ENCODE data around the gene SPTBN1. TPM values are rescaled to one million over a fixed set of nuclear protein-coding genes. Genes with fewer than 3 reads are reported as not detected.

Gene SPTBN1
- total and polyA plus RNA-seq, 9 of the 15 experiments (the other 6 are each of a cell fraction or from before 2014, with no cell fraction given), result 8.9 to 66.8 (median 31.4) TPM

- TF ChIP-seq TBL1XR1 (IDR thresholded peaks at IDR 0.05; ENCODE audit: low read length in 2 of 2), result no peak
- no peak for TF ChIP-seq PRMT5 (CRISPR knock-in tag; IDR thresholded peaks at IDR 0.05)
- TF ChIP-seq MIER1 (IDR thresholded peaks at IDR 0.05; ENCODE audit: low read depth), result no peak
- TF ChIP-seq ZBED1 (IDR thresholded peaks at IDR 0.05), result no peak
- TF ChIP-seq NR4A1 (CRISPR knock-in tag; IDR thresholded peaks at IDR 0.05), result no peak
- TF ChIP-seq NR4A1 (tag; IDR thresholded peaks at IDR 0.05), result no peak
- TF ChIP-seq WHSC1 (IDR thresholded peaks at IDR 0.05; ENCODE audit: low read length), result no peak
- peak; percentile 95 for TF ChIP-seq SOX6 (IDR thresholded peaks at IDR 0.05)
- TF ChIP-seq NUFIP1 (IDR thresholded peaks at IDR 0.05; ENCODE audit: partially characterized antibody), result no peak
- no peak for TF ChIP-seq NR2C1 (IDR thresholded peaks at IDR 0.05)
- TF ChIP-seq NR2C1 (tag; IDR thresholded peaks at IDR 0.05), result no peak
- TF ChIP-seq HNRNPLL (IDR thresholded peaks at IDR 0.05; ENCODE audit: low read depth, low read length, poor library complexity, severe bottlenecking), result no peak
- TF ChIP-seq NR3C1 (CRISPR knock-in tag; IDR thresholded peaks at IDR 0.05), result no peak
- TF ChIP-seq KDM4B (IDR thresholded peaks at IDR 0.05; ENCODE audit: borderline replicate concordance in 2 of 2, low read depth in 1 of 2), result no peak
- no peak for TF ChIP-seq MEF2D (tag; conservative IDR thresholded peaks at IDR 0.05; ENCODE audit: low read depth)
- peak; percentile 87 for TF ChIP-seq ZNF395 (CRISPR knock-in tag; IDR thresholded peaks at IDR 0.05)
- TF ChIP-seq ZKSCAN3 (CRISPR knock-in tag; IDR thresholded peaks at IDR 0.05), result no peak
- TF ChIP-seq ILF3 (IDR thresholded peaks at IDR 0.05; ENCODE audit: borderline replicate concordance), result no peak
- TF ChIP-seq ZNF184 (CRISPR knock-in tag; IDR thresholded peaks at IDR 0.05), result no peak
- no peak for TF ChIP-seq TAL1 (IDR thresholded peaks at IDR 0.05)
- no peak; a peak in 1 of 4 replicates for TF ChIP-seq NRF1 (conservative IDR thresholded peaks at IDR 0.05 in 1 of 2, IDR thresholded peaks at IDR 0.05 in 1 of 2)
- TF ChIP-seq COPS2 (conservative IDR thresholded peaks at IDR 0.05), result no peak
- no peak for TF ChIP-seq SNRNP70 (optimal IDR thresholded peaks at IDR 0.05; ENCODE audit: low read depth, low read length)
- TF ChIP-seq ZKSCAN8 (CRISPR knock-in tag; IDR thresholded peaks at IDR 0.05), result no peak
- TF ChIP-seq HEY1 (CRISPR knock-in tag; IDR thresholded peaks at IDR 0.05; ENCODE audit: borderline replicate concordance), result no peak
- TF ChIP-seq DNMT1 (IDR thresholded peaks at IDR 0.05), result no peak
- no peak for TF ChIP-seq FIP1L1 (IDR thresholded peaks at IDR 0.05; ENCODE audit: low read depth, low read length, poor library complexity, severe bottlenecking)
- TF ChIP-seq ZBTB5 (IDR thresholded peaks at IDR 0.05), result no peak
- peak; percentile 87; the same call in 1 of the 2 replicates for TF ChIP-seq ZBTB7A (IDR thresholded peaks at IDR 0.05; ENCODE audit: borderline replicate concordance, control insufficient read depth, low read depth, low read length)
- TF ChIP-seq KHSRP (IDR thresholded peaks at IDR 0.05), result no peak
Measured at GRCh38 chr2:54558188-54559005, 102.3 kb downstream of the SPTBN1 start (continued).

All from K562 (cell line).